Left lung (tissue), 10 donors: ENCODE measurements around the gene PRLR. TPM values are rescaled to one million over a fixed set of nuclear protein-coding genes. Genes with fewer than 3 reads are reported as not detected.

Experiments
- ATAC-seq: fragments of 200-7000 bp; cut with Tn5 transposase; one replicate; pipeline ENCODE4 v1.9.1; 2020; ENCODE audit warnings: moderate library complexity
- DNase-seq, 4 donors: peaks; one replicate each; pipeline ENCODE4 v3.0.0-alpha.2; 2013 to 2020
- H3K27ac ChIP-seq, 2 donors: fragments of 200-600 bp; sonication (generic) in 1 of 2; one replicate each; pipeline versions ENCODE4 v1.5.0 to v1.8.0; 2020 to 2021
- H3K27me3 ChIP-seq, 2 donors: fragments of 200-600 bp; sonication (generic) in 1 of 2; one replicate each; pipeline versions ENCODE4 v1.5.0 to v1.8.0; 2020 to 2021
- H3K36me3 ChIP-seq, 2 donors: fragments of 200-600 bp; sonication (generic) in 1 of 2; one replicate each; pipeline versions ENCODE4 v1.5.0 to v1.8.0; 2020 to 2021
- H3K4me1 ChIP-seq, 2 donors: fragments of 200-600 bp; one replicate each; pipeline ENCODE4 v1.8.0; 2021
- H3K4me3 ChIP-seq, 2 donors: fragments of 200-600 bp; sonication (generic) in 1 of 2; one replicate each; pipeline versions ENCODE4 v1.5.0 to v1.8.0; 2020 to 2021; ENCODE audit warnings: mild to moderate bottlenecking in 1 of 2
- H3K9me3 ChIP-seq, 2 donors: fragments of 200-600 bp; sonication (generic) in 1 of 2; one replicate each; pipeline versions ENCODE4 v1.5.0 to v1.8.0; 2020 to 2021
- intact Hi-C, 2 donors: fragments of 100-400 bp; cut with DNase I; formaldehyde crosslinking; loops; one replicate each; pipeline versions ENCODE4 v1.11.2 to v1.14.2; 2022
- polyA plus RNA-seq, 6 donors: library from polyadenylated mRNA; unstranded; fragments of 120-200 nt; gene quantifications; one replicate each; pipeline ENCODE4 v1.2.1, GENCODE V29; 2013; ENCODE audit not compliant: insufficient read length in 6 of 6
- total RNA-seq, 2 donors: library from RNA; stranded (reverse); fragmentation: NEBNext Ultra II Directional; extraction: Animal tissue kit (Norgen Biotek cat#: 25700); gene quantifications; one replicate each; pipeline ENCODE4 v1.2.1, GENCODE V29; 2021
- TF ChIP-seq, protein P1 (sequence below), 2 donors: fragments of 200-600 bp; sonication (generic) in 1 of 2; IDR thresholded peaks; one replicate each; pipeline versions ENCODE4 v1.5.0 to v1.8.0; 2021; ENCODE audit warnings: antibody characterized with exemption in 2 of 2
- donor health status: DM: no; HTN: yes; CAD: no.
- donor health status: DM: no; HTN: no; CAD: no.

Gene PRLR
- total and polyA plus RNA-seq, 8 donors = 0.84 to 4.1 (median 2.5) TPM

DNA sequence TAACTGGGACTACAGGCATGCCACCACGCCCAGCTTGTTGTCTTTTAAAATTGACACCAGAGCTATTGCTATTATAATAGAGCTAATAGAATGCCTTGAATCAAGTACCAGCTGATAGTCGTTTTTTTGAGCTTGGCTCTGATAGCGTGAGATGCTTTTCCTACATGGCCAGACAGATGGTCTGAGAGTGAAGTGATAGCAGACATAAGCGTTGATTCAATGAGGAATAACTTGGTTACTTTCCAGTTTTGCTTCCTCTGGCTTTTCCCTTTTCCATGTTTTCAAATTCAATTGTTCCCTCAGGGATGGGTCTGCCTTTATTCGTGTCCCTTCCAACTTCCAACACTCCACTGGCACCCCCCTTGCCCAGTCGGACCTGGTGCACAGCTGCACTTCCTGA is 197.9 kb downstream of the PRLR start:
- H3K27me3 ChIP-seq = peaks cover 0 to 4% of the 10 kb centered on the region in 2 donors
- no peak for ATAC-seq
- H3K36me3 ChIP-seq = no peaks in the 10 kb centered on the region
- DNase-seq = no peak
- H3K4me3 ChIP-seq = no peak overlapping the region
- H3K9me3 ChIP-seq = no peaks in the 10 kb centered on the region
- intact Hi-C loops = no loop called here
- no peak overlapping the region for H3K27ac ChIP-seq
- H3K4me1 ChIP-seq = no peaks in the 10 kb centered on the region
- TF ChIP-seq, protein P1, sequence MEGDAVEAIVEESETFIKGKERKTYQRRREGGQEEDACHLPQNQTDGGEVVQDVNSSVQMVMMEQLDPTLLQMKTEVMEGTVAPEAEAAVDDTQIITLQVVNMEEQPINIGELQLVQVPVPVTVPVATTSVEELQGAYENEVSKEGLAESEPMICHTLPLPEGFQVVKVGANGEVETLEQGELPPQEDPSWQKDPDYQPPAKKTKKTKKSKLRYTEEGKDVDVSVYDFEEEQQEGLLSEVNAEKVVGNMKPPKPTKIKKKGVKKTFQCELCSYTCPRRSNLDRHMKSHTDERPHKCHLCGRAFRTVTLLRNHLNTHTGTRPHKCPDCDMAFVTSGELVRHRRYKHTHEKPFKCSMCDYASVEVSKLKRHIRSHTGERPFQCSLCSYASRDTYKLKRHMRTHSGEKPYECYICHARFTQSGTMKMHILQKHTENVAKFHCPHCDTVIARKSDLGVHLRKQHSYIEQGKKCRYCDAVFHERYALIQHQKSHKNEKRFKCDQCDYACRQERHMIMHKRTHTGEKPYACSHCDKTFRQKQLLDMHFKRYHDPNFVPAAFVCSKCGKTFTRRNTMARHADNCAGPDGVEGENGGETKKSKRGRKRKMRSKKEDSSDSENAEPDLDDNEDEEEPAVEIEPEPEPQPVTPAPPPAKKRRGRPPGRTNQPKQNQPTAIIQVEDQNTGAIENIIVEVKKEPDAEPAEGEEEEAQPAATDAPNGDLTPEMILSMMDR (IDR thresholded peaks at IDR 0.05) = no peak

GRCh38 chr5:35031276-35031675 is 199.0 kb downstream of the PRLR start:
- no peak overlapping the region for H3K27ac ChIP-seq
- no peaks in the 10 kb centered on the region for H3K27me3 ChIP-seq
- intact Hi-C loops = no loop called here

DNA sequence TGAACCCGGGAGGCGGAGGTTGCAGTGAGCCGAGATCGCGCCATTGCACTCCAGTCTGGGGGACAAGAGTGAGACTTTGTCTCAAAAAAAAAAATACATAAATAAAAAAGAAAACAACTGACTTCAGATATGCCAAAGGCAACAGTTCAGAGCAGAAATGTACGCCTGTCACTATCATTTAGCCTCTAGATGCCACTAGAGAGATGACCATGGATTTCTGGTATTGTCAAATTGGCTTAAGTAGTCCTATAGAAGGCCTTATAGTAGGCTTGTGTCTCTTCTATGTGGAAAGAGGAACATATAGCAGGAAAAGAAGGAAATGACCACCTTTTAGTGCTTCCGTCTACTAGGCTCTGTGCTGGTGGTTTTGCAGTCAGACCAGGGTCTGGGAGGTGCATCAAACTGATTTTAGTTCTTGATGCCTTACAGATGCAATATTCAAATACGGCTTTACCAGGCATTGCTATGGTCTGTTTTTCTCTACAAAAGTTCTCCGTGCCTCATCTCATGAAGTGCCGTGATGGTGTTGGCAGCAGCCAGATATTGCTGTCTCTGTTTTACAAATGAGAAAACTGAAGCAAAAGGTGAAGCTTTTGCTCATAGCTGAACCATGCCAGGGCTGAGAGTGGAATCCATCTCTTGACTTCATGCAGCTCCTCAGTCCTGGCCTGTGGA is 199.7 kb downstream of the PRLR start:
- intact Hi-C loops = no loop called here
- no peak overlapping the region for H3K27ac ChIP-seq
- no peak for DNase-seq
- no peaks in the 10 kb centered on the region for H3K9me3 ChIP-seq
- H3K4me1 ChIP-seq = no peaks in the 10 kb centered on the region
- H3K36me3 ChIP-seq = no peaks in the 10 kb centered on the region
- H3K27me3 ChIP-seq = no peaks in the 10 kb centered on the region
- ATAC-seq = no peak
- no peak overlapping the region for H3K4me3 ChIP-seq
- TF ChIP-seq, protein P1 (IDR thresholded peaks at IDR 0.05) = no peak

More at GRCh38 chr5:35031276-35031675, 199.0 kb downstream of the PRLR start:
- H3K9me3 ChIP-seq = no peaks in the 10 kb centered on the region
- DNase-seq (no peak), ATAC-seq (no peak)
- H3K4me3 ChIP-seq = no peak overlapping the region
- no peaks in the 10 kb centered on the region for H3K36me3 ChIP-seq
- TF ChIP-seq, protein P1 (IDR thresholded peaks at IDR 0.05) = no peak
- H3K4me1 ChIP-seq = no peaks in the 10 kb centered on the region

GRCh38 chr5:35029333-35029732 is 201.0 kb downstream of the PRLR start:
- DNase-seq (no peak), ATAC-seq (no peak)
- no peaks in the 10 kb centered on the region for H3K4me1 ChIP-seq
- H3K9me3 ChIP-seq = no peaks in the 10 kb centered on the region
- intact Hi-C loops = no loop called here
- no peaks in the 10 kb centered on the region for H3K36me3 ChIP-seq
- H3K27me3 ChIP-seq = no peaks in the 10 kb centered on the region
- H3K4me3 ChIP-seq = no peak overlapping the region
- TF ChIP-seq, protein P1 (IDR thresholded peaks at IDR 0.05) = no peak
- H3K27ac ChIP-seq = no peak overlapping the region

- intact Hi-C loops = no loop called here
- DNase-seq (no peak), ATAC-seq (no peak)
- TF ChIP-seq, protein P1 (IDR thresholded peaks at IDR 0.05) = no peak
- Histone ChIP-seq H3K27me3 (no peaks in the 10 kb centered on the region), H3K36me3 (no peaks in the 10 kb centered on the region), H3K9me3 (no peaks in the 10 kb centered on the region), H3K4me3 (no peak overlapping the region), H3K27ac (no peak overlapping the region), H3K4me1 (no peaks in the 10 kb centered on the region)
Measured at GRCh38 chr5:35026941-35027340, 203.3 kb downstream of the PRLR start.
